GM21619 (cell line): ENCODE measurements around the gene SGPP2.

Source experiments
- ATAC-seq: cut with Tn5 transposase; IDR thresholded peaks from one replicate; pipeline ENCODE4 v1.9.1; 2021; ENCODE audit not compliant: unreplicated experiment

Gene SGPP2

DNA sequence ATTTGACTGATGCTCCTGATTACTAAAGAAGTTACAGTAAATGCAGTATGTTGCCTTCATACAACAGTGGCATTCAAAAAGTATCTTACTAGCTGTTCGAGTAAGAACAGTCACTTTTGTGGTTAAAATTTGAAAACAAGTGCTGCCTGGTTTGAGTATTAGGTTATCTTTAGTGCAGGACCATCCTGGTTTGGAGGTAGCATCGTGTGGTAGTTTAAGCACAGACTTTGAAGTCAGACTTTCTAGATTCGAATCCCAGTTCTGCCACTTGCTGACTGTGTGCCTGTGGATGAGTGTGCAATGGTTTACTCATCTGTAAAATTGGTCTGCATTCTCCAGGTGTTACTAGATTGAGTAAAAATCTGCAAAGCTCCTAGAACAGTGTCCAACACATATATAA lies 96.8 kb downstream of the SGPP2 start:
- peak; percentile 67 for ATAC-seq

GRCh38 chr2:222522082-222522481 lies 97.7 kb downstream of the SGPP2 start:
- ATAC-seq = no peak

DNA sequence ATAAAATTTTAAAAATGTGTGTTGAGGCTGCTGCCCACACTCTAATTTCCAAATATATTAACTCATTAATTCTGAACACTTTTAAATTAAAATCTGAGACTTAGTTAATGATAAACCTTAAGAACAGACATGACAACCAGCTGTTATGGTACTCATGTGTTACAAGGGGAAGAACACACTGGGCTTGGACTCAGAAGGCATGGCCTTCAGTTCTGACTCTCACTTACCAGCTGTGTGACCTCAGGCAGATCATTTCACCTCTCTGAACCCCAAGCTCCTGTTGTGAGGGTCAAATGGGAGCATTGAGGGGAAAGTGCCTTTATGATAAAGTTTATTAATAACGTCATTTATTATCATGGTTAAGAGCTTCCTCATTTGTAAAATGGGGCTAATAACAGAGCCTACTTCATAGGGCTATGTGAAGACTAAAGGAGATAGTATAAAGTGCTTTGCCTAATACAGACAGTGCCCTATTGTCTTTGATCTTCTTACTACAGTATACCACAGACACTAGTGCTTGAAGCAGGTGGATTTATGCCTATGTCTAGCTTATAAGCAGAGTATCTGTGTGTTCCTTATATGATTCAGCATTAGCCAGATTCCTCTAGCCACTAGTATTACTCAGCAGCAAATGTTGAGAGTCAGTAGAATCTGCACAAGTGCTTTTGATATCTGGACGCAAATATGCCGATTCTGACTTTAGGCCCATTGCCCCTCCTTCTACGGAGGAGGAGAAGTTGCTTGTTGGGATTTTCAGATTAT lies 99.6 kb downstream of the SGPP2 start:
- peak; percentile 56 for ATAC-seq

DNA sequence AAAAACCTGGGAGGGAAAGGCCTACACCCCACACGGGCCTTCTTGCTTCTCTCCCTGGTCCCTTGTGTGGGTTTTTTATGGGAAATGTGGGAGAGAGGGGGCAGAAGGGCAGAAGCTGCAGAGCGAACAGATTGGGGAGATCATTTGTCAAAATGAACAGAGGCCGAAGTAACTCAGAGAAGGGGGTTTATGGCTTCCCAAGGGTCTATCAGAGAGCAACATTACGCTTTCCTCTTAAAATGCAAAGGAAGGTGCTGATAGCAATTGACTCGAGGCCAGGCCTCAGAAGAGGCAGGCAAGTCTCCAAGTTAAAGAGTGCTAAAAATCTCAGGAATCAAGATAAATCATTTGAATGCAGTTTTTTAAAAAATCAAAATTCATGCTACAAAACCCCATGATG lies 101.5 kb downstream of the SGPP2 start:
- no peak for ATAC-seq

DNA sequence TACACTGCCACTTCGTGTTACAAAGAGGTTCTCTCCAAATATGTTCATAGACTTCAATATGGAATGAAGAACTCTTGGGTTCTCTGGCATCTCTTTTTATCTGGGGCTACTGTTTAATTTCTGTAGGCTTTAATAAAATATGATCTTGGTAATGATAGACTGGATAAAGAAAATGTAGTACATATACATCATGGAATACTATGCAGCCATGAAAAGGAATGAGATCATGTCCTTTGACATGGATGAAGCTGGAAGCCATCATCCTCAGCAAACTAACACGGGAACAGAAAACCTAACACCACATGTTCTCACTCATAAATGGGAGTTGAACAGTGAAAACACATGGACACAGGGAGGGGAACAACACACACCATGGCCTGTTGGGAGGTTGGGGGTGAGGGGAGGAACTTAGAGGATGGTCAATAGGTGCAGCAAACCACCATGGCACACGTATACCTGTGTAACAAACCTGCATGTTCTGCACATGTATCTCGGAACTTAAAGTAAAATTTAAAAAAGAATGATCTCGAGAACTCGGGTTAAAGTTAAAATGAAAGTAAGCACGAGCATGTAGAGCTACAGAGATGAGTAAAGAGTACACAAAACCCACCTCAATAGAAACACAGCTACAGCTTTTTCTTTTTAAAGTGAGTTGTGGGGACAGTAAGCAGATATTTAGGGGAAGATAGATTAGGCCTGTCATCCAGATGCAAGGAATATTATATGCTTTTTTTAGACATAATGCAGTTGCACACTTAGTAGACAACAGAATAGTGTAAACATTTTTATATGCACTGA lies 102.3 kb downstream of the SGPP2 start:
- peak; percentile 38 for ATAC-seq

GRCh38 chr2:222532315-222532714 lies 108.0 kb downstream of the SGPP2 start:
- no peak for ATAC-seq

- ATAC-seq = no peak
Measured at GRCh38 chr2:222535477-222535876, 111.1 kb downstream of the SGPP2 start.

- no peak for ATAC-seq
Measured at GRCh38 chr2:222538535-222538934, 114.2 kb downstream of the SGPP2 start.

- no peak for ATAC-seq
Measured at GRCh38 chr2:222544661-222545060, 120.3 kb downstream of the SGPP2 start.

- no peak for ATAC-seq
Measured at GRCh38 chr2:222545823-222546795, 121.8 kb downstream of the SGPP2 start.

DNA sequence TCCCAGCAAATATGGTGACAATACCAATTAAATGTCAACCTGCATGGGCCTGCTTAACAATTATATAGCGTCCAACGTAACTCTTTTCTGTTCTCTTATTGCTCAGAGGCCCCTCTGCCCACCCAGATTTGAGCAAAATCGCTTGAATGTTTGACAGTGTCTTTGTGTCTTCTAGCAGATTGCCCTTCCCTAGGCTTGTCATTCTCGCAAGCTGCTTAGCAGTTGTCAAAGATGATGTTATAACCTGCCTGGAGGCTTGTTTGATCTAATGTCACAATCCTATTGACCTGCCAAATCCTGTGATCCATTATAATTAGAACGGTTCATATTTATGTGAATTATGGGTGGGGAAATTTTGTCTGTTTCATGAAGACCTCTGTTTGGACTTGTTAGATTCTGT lies 122.7 kb downstream of the SGPP2 start:
- ATAC-seq = no peak

DNA sequence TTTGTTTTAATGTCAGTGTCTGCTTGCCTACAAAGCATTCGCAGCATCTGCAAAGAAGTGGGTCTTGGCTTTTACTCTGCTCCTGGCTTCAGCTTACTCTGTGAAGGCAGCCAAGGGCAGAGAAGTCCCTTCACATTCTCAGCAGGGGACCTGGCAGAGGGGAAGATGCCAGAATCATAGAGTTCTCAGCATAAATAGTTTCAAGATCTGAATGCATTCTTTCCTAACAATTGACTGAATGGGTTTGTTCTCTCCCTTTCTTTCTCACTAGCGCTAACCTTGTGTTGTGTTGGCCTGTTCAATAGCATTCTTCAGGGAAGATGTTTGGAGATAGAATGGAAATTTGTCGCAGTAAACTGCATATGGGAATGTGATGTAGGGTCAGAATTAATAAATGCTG lies 124.6 kb downstream of the SGPP2 start:
- ATAC-seq = no peak

- no peak for ATAC-seq
Measured at GRCh38 chr2:222554517-222554916, 130.2 kb downstream of the SGPP2 start.

DNA sequence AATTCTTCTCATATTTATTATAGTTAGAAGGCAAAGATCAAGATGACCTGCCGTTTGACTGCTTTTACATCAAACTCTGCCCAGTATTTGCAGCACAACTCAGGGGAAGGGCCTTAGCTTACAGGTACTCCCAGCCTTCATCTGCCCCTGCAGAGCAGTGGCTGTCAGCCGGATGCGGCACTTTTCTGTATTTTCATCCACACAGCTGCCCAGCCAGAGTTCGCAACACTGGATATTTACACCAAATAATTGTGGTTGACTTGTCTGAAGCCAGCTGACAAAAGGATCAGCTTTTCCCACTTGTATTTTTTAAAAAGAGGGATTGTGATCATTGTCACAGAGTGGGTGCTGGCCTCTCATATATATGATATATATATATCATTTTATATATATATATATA lies 136.8 kb downstream of the SGPP2 start:
- no peak for ATAC-seq

DNA sequence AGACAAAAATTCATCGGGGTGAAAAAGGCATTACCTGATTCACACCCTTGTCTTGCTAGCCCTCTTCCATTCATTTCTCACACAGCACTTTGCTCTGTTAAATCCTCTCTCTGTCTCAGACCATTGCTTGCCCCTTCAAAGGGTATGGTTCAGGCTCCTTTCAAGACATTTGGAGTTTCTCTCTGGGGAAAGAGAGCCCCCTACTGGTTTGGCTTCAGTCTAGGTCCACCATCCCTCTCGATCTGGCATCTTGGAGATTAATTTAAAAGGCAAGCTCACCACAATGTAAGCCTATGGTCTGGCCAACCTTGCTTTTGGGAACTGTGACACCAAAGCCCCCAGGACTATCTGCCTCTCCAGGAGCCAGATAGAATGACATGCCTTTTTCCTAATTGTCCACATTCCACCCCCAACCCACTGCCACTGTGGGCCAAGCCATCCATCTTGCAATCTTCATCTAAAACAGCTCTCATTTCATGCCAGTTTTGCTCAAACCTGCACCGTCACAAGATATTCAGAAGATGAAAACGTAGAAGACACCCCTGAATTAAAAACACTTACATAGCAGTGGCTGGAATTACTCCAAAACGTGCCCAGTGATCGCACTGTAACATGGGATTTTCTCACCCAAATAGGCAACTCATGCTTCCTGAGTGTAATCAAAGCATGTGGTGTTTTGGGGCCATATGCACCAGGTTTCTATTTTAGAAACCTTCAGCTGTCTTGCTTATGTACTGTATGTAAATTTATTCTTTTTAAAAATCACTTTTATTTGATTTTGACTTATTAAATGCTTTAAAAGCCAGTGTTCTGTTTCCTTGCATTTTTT lies 137.7 kb downstream of the SGPP2 start:
- peak; percentile 88 for ATAC-seq

- ATAC-seq = no peak
Measured at GRCh38 chr2:222563106-222563718, 138.9 kb downstream of the SGPP2 start.

GRCh38 chr2:222563936-222564335 lies 139.6 kb downstream of the SGPP2 start:
- no peak for ATAC-seq

DNA sequence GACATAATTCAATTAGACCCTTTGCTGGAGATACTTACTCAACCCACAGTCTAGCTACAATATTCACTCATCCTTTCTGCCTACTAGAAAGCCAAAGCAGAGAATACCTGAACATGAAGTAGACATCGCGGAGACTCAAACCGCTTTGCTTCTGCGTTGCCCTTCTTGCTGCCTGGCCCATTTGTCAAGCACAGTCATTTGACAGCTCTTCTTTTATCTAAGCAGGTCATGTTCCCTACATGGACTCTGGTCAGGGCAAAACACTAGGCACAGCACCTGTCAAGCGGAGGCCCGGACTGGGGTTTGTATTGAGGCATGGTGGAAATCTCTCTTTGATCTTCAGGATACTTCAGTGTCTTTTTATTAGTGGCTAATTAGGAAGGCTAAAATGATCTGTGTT lies 141.9 kb downstream of the SGPP2 start:
- ATAC-seq = no peak

- no peak for ATAC-seq
Measured at GRCh38 chr2:222568865-222569264, 144.5 kb downstream of the SGPP2 start.

GRCh38 chr2:222569826-222570225 lies 145.5 kb downstream of the SGPP2 start:
- no peak for ATAC-seq
